Sigmoid colon (tissue), 4 donors: ENCODE results near the gene DSG4.

ENCODE experiments used
- CTCF ChIP-seq, 4 experiments: fragments of 450-650 bp in 3 of 4; fragments of 200-600 bp in 1 of 4; IDR thresholded peaks; one replicate each; pipeline ENCODE4 v1.5.1; 2016 to 2019; ENCODE audit warnings: antibody characterized with exemption in 4 of 4, mild to moderate bottlenecking in 3 of 4, moderate library complexity in 2 of 4
- EP300 ChIP-seq, 4 donors: sonication (generic); formaldehyde crosslinking; IDR thresholded peaks; one replicate each; pipeline ENCODE4 v1.6.1; 2017; ENCODE audit warnings: antibody characterized with exemption in 4 of 4
- POLR2A ChIP-seq, 2 donors: fragments of 450-650 bp; IDR thresholded peaks; one replicate each; pipeline ENCODE4 v1.6.1; 2016; ENCODE audit warnings: antibody characterized with exemption in 2 of 2, mild to moderate bottlenecking in 2 of 2, moderate library complexity in 2 of 2

GRCh38 chr18:31447530-31448191, 71.1 kb downstream of the DSG4 start, which contains the start of gene DSG3:
- no peak for TF ChIP-seq EP300 (IDR thresholded peaks at IDR 0.05)
- no peak for TF ChIP-seq POLR2A (IDR thresholded peaks at IDR 0.05)
- no peak for TF ChIP-seq CTCF (IDR thresholded peaks at IDR 0.05)
